Left renal cortex interstitium (tissue), 4 donors: ENCODE data around the gene EEFSEC. TPM values are rescaled to one million over a fixed set of nuclear protein-coding genes. Genes with fewer than 3 reads are reported as not detected.

Experiments used
- DNase-seq, 4 donors: peaks; one replicate each; pipeline ENCODE4 v3.0.0-alpha.2; 2013; ENCODE audit warnings: low read depth in 4 of 4, low spot score in 2 of 4, missing footprints in 1 of 4
- polyA plus RNA-seq, 4 donors: library from polyadenylated mRNA; unstranded; fragments of 120-200 nt; gene quantifications; one replicate each; pipeline ENCODE4 v1.2.1, GENCODE V29; 2013; ENCODE audit not compliant: insufficient read length in 4 of 4

EEFSEC gene
- polyA plus RNA-seq, 4 donors: 21.7 to 29.8 (median 25.5) TPM

- no peak for DNase-seq
Measured at GRCh38 chr3:128282380-128283196, 129.3 kb downstream of the EEFSEC start.

GRCh38 chr3:128283421-128283820 lies 130.1 kb downstream of the EEFSEC start:
- no peak for DNase-seq

- DNase-seq: no peak
Measured at GRCh38 chr3:128285042-128285966, 132.0 kb downstream of the EEFSEC start.

GRCh38 chr3:128285967-128286321 lies 132.7 kb downstream of the EEFSEC start:
- DNase-seq: no peak

GRCh38 chr3:128286691-128287090 lies 133.4 kb downstream of the EEFSEC start:
- DNase-seq: no peak

- no peak for DNase-seq
Measured at GRCh38 chr3:128287216-128287615, 133.9 kb downstream of the EEFSEC start.

- DNase-seq: no peak
Measured at GRCh38 chr3:128289534-128289933, 136.3 kb downstream of the EEFSEC start.

GRCh38 chr3:128290484-128290883 lies 137.2 kb downstream of the EEFSEC start:
- DNase-seq: no peak

GRCh38 chr3:128293930-128294329 lies 140.6 kb downstream of the EEFSEC start:
- DNase-seq: no peak

GRCh38 chr3:128294999-128295468 lies 141.8 kb downstream of the EEFSEC start:
- no peak for DNase-seq

- no peak for DNase-seq
Measured at GRCh38 chr3:128296469-128297251, 143.4 kb downstream of the EEFSEC start.

GRCh38 chr3:128297401-128298138 lies 144.3 kb downstream of the EEFSEC start:
- no peak for DNase-seq

- DNase-seq: no peak
Measured at GRCh38 chr3:128301186-128302023, 148.1 kb downstream of the EEFSEC start.

GRCh38 chr3:128306481-128306880 lies 153.2 kb downstream of the EEFSEC start:
- no peak for DNase-seq

GRCh38 chr3:128307029-128307633 lies 153.8 kb downstream of the EEFSEC start:
- no peak for DNase-seq

GRCh38 chr3:128307781-128308469 lies 154.6 kb downstream of the EEFSEC start:
- DNase-seq: no peak

GRCh38 chr3:128309026-128309425 lies 155.7 kb downstream of the EEFSEC start:
- no peak for DNase-seq
